ENCODE measurements around the gene MOK.
"Not testable (repeated sequence)": the region's sequence is repeated elsewhere in the genome, so short reads cannot be mapped to it uniquely, and the experiment has no call there.

MOK gene

DNA sequence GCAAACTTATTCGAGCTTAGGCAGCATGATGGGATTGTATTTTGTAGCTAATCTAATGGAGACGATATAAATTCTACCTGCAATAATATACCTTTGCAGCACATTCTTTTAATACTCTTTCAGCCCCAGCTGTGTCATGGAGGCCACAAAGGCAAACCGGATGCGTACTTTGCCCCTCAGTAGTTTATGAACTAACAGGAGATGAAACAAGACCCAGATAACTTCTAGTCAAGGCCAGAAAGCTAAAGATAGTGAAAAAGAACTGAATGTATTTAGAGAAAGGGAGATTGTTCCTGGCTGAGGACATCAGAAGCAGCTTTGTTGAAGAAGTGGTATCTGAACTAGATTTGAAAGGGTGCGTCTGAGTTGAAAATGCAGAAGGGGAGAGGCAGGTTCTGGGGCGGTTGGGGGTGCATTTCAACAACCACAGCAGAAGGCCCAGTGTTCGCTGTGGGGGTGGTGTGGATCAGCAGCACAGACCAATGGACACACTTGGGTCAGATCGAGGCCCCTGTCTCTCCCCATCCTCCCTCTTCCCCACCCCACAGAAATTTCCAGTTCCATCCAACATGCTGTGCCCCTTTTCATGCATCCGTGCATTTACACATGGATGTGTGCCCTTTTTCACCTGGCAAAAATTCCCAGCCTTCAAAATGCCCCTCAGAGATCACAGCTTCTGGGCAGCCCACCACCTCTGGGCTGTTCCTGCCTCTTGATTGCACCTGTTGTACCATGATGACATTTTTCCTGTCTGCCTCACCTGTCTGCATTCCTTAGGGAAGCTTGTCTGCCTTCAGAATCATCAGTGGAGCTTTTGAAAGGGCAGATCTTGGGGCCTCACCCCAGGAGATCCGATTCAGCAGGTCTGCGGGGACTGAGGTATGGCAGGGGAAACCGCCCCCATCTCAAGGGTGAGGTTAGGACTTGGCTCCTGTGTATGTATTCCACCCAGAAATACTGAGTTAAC lies 16.8 kb upstream of the MOK start:
- DNase-seq = no peak

DNA sequence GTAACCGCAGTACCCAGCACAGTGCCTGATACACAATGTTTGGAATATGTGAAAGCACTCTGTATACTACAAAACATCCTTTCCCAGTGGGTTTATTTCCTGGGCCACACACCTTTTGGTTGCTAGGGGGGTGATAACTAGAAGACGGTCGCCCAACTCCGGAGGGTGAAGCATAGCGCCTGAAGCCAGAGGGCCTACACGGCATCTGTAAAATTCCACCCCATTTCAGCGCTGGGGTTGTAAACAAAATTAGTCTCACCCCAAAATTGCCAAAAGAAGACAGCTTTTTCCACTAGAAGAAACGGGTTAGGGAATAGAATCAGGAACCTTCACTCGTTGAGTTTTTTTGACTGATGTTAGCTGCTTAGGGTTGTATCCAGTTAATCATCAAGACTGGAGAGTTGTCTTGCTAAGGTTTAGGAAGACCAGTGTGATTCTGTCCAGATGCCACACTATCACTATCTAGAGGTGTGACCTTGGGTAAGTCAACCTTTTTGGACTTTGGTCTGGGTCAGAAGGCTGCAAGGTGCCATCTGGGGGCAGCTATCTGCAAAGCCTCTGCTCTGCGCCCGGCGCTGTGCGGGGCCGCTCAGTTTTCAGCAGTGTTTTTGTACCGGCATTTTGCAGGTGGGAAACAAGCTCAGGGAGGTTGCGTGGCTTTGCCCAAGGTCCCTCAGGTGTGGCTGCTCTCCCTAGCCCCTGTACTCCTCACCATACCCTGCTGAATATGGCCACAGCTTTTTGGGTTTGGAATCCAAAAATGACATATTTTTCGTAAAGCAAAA lies 15.9 kb upstream of the MOK start:
- DNase-seq = no peak

DNA sequence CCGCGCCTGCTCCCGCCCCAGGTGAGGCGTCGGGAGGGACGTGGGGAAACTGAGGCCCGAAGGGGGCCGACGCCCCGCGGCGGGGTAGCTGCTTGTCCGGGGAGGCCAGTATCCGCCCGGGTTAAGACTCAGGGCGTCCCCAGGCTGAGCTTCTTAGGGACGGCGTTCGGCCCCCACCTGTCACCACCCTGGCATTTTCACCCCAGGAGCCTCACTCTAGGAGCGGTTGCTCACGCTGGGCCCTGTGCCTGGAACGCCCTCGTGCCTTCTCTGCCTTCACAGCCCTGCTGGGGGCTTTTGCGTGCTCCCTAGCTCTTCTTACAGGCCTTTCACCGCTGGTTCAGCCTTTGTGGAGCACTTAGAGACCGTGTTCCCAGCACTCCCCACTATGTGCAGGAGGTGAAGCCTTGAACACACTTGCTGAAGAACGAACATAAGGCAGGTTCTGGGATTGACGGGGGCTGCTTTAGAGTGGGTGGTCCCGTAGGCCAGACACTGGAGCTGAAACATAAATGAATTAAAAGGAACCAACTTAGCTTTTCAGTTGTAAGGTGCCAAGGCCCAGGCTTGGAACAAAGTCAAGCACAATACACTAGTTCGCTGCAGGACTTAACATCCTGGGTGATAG lies 15.2 kb upstream of the MOK start:
- peak; percentile 51 to 53 for DNase-seq

DNA sequence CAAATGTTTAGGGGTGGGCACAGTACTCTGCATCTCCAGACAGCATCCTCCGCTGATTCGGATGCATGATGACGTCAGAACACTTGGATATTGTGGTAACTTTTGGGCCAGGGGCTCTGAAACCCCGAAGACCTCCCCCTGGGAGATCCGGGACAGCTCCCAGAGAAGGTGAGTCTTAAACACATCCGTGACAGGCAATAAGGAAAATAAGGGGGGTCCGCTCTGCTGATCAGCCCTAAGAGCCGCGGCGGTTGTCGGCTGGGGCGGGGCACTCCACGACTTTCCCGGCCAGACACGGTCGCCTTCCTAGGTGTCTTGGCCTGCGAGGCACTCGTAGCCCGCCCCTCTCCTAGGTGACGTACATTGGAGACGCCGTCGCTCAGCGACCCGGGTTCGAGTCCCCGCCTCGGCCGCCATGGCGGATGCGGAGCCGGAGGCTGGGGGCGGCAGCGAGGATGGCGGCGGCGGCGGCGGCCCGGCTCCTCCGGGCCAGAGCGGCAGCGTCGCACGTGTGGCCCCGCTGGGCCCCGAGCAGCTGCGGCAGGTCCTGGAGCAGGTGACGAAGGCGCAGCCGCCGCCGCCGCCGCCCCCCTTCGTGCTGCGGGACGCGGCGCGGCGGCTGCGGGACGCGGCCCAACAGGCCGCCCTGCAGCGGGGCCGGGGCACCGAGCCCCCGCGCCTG lies 14.5 kb upstream of the MOK start, which contains the start of gene ZNF839:
TSS of gene ZNF839 (plus strand) at position 396 of the 682 bp plus-strand sequence. CDS start at position 416, 20 bp downstream.
- peak; percentile 93 to 94 for DNase-seq

DNA sequence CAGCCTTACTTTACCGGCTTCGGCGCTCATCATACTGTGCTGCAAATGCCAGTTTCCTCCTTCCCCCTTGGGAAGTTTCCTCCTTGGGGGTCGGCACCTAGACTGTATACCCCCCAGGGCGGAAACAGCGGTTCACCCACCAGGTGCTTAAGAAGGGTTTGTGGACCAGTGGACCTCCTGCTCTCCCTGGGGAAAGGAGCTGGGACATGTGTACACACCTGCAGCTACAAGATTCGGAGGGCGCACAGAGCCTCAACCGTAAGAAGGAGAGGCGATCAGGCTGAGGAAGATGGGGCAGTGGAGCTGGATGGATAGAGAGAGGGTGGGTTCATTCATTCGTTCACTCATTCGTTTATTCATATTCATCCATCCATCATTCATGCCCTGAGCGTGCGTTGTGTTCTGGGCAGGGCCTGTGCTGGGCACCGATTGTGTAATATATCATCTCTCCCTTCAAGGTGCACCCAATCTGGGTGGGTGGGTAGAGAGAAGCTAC lies 13.9 kb upstream of the MOK start:
- no peak for DNase-seq

DNA sequence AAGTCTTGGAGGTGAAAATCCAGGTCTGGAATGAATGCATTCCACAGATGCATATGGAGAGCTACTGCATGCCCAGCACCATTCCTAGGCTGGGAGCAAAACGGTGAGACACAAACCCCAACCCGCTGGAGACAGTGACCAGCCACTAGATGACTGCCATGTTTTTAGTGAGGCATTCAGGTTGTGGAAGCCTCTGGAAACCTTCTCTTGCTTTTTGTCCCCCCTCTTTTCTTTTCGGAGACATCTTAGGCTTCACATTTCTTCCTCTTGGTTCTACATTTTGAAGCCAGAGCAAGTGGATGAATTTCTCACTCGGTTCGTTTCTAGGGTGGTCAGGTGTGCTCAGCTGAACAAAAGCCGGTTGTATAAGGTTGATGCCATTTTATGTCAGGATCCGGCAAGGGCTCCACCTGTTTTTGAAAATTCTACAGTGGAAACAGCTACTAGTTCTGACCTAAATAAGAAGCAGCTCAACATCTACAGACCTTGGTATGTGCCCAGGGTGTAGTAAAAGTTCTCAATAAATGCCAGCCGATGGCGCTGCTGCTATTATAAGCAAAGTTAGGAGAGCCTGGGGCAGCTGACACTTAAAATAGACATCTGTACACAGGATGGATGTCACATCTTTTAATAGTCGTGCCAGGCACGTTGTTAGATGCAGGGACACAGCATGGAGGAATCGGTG lies 12.7 kb upstream of the MOK start:
- DNase-seq = peak; percentile 25 to 49

DNA sequence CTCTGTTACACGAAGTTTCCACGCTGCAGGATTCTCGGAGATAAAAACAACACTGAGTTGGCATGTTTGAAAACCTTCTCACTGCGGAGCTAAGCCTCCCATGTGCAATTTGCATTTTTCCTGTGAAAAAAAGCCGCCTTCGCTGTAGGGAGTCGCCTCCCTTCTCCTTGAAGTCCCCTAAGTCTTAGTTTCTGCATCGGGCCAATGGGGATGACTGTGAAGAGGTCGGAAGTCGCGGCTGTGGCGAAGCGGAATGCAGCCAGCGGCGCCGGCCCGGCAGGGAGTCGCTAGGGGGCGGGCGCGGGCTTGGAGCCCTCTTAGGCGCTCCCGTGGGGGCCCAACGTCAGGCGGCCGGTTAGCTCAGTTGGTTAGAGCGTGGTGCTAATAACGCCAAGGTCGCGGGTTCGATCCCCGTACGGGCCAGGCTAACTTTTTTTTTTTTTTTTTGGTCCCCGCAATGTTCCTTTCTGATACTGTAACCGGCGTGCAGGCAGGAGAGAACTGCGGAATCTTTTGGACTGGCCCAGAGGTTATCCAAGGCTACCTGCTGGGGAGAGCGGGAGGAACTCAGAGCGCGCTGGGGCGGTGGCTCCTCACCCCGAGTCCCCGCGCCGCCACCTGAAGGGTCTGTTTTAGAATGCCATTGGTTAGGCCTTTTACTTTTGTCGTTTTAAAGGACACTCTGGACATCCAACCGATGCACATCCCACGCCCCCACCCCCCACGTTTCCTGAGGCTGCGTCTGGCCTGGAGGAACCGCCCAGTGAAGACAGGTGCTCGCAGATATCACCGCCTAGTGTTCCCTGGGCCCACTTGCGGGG lies 12.0 kb upstream of the MOK start:
- peak; percentile 92 to 95 for DNase-seq

DNA sequence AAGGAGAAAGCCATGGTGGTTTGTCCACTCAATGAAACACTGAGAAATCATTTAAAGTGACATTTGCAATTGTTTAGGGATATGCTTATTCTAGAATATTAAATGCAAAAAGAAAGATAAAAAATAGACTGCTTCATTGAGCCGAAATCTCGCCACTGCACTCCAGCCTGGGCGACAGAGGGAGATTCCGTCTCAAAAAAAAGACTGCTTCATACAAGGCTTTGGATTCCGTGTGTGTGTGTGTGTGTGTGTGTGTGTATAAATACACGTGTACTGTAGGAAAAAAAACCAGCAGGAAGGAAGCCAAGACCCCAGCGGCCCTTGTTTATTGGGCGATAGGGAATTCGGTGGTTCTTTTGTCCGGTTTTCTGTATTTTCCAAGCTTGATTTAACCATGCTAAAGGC lies 11.4 kb upstream of the MOK start:
- DNase-seq = peak; percentile 28 to 58

DNA sequence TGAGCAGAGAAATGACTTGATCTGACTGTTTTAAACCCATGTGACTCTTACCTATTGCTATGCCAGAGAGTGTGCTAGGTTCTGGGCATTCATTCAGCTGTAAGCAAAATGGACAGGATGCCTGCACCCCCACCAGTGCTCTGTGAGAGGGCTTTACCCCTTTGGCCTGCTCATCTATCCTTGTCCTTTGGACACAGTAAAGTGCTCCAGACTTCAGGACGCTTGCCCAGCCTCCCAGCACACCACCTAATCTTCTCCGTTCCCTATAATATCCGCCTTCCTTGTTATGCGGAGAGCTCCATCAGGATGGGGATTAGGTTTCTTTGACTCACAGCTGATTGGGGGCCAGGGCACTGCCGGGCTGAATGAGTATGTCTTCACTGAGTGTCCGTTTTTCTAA lies 10.2 kb upstream of the MOK start:
- no peak for DNase-seq

DNA sequence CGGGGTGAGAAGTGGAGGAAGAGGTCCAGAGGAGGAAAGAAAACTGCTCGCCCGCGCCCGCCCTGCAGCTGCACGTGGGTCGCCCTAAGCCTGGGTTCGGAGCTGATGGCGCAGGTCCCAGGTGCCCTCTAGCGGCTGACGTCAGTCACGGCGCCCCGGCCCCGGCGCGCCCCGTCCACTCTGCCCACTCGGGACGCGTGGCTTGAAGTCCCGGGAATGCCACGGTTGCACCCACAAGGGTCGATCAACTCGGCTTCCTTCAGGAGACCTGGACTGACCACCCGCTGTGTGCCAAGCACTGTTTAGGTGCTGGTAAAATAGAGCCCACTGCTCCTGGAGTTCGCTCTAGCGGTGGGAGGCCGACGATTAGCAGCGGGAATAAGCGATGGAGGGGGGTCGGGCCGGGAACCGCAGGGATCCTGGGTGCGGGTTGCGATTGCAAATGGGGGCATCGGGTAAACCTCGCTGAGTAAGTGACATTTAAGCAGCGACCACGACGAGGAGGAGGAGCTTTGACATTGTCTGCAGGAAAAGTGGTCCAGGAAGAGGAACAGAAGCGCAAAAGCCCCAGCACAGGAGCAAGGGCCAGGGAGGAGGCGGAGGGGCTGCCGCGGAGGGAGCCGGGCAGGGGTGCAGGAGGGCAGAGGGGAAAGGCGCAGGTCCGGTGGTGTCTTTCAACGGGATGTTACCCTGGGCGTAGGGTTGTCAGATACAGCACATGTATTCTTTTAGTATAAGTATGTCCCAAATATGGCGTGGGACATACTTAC lies 9.5 kb upstream of the MOK start:
- DNase-seq = peak; percentile 81 to 82

DNA sequence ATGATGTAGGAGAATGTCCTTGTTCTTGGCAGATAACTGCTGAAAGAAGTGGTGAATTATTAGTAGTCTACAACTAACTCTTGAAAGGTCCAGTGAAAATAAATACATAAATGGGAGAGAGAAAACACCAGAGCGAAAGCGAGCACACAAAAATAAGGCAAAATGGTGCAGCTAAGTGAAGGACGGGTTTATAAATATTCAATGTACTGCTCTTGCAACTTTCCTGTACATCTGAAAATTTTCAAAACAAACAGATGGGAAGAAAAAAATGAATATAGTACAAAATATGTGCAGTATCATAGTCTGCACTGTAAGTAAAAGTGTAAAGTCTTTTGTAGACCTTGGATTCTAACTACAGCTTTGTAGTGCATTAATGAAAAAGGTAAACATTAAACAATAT lies 1.3 kb downstream of the MOK start:
- no peak for DNase-seq

DNA sequence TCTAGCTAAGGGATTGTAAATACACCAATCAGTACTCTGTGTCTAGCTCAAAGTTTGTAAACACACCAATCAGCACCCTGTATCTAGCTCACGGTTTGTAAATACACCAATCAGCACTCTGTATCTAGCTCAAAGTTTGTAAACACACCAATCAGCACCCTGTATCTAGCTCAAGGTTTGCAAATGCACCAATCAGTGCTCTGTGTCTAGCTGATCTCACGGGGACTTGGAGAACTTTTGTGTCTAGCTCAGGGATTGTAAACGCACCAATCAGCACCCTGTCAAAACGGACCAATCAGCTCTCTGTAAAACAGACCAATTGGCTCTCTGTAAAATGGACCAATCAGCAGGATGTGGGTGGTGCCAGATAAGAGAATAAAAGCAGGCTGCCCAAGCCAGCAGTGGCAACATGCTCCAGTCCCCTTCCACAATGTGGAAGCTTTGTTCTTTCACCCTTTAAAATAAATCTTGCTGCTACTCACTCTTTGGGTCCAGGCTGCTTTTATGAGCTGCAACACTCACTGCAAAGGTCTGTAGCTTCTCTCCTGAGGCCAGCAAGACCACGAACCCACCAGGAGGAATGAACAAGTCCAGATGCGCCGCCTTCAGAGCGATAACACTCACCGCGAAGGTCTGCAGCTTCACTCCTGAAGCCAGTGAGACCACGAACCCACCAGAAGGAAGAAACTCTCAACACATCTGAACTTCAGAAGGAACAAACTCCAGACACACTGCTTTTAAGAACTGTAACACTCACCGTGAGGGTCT lies 6.5 kb downstream of the MOK start:
- not testable (repeated sequence) for DNase-seq

DNA sequence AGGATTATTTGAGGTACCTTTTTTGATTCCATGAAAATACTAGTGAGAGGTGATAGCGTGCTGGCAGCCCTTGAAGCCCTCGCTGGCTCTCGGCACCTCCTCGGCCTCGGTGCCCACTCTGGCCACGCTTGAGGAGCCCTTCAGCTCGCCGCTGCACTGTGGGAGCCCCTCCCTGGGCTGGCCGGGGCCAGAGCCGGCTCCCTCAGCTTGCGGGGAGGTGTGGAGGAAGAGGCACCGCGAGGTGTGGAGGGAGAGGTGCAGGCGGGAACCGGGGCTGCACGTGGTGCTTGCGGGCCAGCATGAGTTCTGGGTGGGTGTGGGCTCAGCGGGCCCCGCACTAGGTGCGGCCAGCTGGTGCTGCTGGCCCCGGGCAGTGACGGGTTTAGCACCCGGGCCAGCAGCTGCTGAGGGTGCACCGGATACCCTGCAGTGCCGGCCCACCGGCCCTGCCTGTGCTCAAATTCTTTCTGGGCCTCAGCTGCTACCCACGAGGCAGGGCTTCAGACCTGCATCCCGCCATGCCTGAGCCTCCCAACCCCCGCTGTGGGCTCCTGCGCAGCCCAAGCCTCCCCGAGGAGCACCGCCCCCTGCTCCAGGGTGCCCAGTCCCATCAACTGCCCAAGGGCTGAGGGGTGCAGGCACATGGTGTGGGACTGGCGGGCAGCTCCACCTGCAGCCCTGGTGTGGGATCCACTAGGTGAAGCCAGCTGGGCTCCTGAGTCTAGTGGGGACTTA lies 7.4 kb downstream of the MOK start:
- DNase-seq = no peak

DNA sequence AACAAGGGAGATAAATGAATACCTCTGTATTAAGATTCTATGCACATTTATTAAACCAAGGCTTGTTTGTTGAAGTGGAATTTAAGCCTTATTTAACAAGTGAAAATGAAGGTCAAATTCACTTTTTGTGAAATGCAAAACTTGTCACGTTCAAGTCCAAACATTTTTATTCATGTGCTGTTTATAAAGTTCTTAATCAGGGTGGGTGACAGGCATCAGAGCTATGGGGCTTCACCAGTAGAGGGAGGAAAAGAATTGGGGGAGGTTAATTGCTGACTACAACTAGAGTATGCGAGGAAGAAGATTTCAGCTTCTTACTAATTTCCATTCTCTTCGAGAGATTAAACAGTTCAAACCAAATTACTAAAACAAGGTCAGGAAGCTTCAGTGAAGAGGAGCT lies 9.7 kb downstream of the MOK start:
- DNase-seq = no peak

DNA sequence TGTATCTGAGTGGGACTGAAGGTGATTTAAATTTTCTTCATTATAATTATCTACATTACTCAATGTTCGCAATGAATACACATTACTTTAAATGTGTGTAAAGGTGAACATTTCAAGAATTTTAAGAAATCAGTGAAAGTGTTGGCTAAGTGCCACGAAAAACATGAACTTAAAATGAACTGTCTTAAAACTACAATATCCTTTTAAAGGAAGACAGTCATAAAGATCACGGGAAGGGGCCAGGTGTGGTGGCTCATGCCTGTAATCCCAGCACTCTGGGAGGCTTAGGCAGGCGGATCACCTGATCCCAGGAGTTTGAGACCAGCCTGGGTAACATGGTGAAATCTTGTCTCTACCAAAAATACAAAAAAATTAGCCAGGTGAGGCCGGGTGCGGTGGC lies 11.2 kb downstream of the MOK start:
- no peak for DNase-seq

DNA sequence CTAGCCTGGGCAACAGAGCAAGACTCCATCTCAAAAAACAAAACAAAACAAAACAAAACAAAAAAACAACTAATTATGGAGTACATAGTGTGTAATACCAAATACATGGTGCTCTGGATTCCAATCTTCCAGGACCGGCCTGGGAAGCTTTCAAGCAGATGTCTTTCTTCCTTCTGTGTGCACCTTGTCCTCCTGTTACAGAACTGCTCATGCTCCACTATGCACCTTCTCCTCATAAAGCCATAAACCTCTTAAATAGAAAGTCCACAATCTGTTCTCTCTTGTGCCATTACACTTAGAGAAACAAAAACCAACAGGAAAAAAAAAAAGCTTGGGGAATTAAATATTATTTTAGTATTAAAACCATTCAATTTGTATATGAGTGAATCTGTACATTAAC lies 12.5 kb downstream of the MOK start:
- DNase-seq = no peak

DNA sequence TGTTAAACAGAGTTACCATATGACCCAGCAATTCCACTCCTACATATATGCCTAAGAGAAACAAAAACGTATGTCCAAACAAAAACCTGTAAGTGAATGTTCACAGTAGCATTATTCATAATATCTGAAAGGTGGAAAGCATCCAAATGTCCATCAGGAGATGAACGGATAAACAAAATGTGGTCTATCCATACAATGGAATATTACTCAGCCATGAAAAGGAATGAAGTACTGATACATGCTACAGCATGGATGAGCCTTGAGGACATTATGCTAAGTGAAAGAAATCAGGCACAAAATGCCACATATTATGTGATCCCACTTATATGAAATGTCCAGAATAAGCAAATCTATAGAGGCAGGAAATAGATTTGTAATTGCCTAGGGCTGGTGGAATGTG lies 16.8 kb downstream of the MOK start:
- DNase-seq = no peak

DNA sequence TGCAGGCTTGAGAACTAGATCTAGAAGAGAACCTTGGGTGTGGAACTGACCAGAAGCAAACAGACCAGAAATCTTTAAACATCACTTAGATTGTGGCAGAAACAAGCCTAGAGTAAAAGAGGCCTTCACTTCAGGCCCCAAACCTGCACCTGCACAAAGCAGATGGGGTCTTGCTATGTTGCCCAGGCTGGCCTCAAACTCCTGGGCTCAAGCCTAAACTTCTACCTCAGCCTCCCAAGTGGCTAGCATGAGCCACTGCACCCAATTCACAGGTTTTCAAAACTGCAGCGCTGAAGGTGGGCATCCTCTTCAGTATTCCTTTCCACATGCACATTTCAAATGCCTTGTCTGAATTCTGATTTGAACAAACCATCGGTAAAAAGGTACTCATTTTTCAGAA lies 19.9 kb downstream of the MOK start:
- DNase-seq = no peak
